ENCODE results near the gene TRMT44. TPM values are rescaled to one million over a fixed set of nuclear protein-coding genes. Genes with fewer than 3 reads are reported as not detected.

TRMT44 gene
- total and polyA plus RNA-seq, 2 donors (not counting 1 experiment from before 2014, with no cell fraction given), result 13.3 to 37.4 TPM

DNA sequence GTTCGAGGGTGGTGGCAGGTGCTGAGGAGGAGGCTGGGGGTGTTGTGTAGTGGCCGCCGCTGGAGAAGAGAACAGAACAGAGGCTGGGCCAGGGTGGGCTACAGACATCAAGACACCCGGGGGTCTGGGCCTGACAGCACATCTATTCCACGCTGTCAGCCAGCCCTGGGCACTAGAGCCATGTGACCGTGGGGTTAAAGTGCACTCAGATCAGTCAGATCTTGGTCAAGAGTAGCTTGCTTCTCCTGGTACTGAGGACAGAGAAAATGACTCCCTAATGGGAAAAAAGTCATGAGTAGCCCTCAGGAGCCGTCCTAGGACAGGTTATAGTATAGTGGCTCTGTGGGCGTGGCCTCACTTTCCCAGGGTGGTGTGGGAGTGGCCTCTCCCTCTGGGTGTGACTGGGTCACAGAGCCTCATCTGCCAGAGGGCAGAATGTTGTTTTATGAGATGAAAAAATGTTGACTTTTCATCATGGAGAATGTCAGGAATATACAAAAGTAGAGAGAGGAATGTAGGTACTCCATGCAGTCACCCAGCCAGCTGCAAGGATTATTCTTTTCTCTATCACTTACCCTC is 19.4 kb downstream of the TRMT44 start:
- intact Hi-C loops (cut with micrococcal nuclease), result no loop called here
- Mint-ChIP-seq H3K4me3 (no peak overlapping the region), H3K9me3 (ENCODE audit: insufficient read depth) (no peaks in the 10 kb centered on the region), H3K27me3 (no peaks in the 10 kb centered on the region), H3K27ac (no peak overlapping the region), H3K4me1 (no peaks in the 10 kb centered on the region)
- DNase-seq, result no peak
- H3K4me3 ChIP-seq (ENCODE audit: control extremely low read depth in 1 of 5, extremely low read depth in 1 of 5, insufficient read depth in 1 of 5, low read depth in 2 of 5, low read length in 4 of 5), result no peak overlapping the region
- H3K27me3 ChIP-seq (replicated peaks in 1 of 4; ENCODE audit: control extremely low read depth in 1 of 4, control insufficient read depth in 3 of 4, insufficient read depth in 4 of 4, low read length in 3 of 4), result no peaks in the 10 kb centered on the region
- H3K9ac ChIP-seq (ENCODE audit: low read length), result no peak overlapping the region
- no peak overlapping the region for H3K27ac ChIP-seq (ENCODE audit: low read length in 2 of 2)
- WGBS (ENCODE audit: insufficient coverage), result over 99% methylated on average over 8 of the region's 8 CpGs
- no peaks in the 10 kb centered on the region for H3K79me2 ChIP-seq (ENCODE audit: control insufficient read depth, insufficient read depth, low read length)
- CTCF ChIA-PET, result interaction anchor here (1.8 kb wide), 1 partner anchor 9 kb away, joined by 9 read pairs; no protein-coding TSS in a partner anchor
- H3K36me3 ChIP-seq (replicated peaks in 1 of 2; ENCODE audit: control extremely low read depth in 1 of 2, control insufficient read depth in 1 of 2, extremely low read depth in 1 of 2, insufficient read depth in 2 of 2, low read length in 1 of 2), result peaks cover 2 to 61% of the 10 kb centered on the region in 2 experiments
- H3K4me2 ChIP-seq (replicated peaks; ENCODE audit: low read depth, low read length, poor library complexity, severe bottlenecking), result no peak overlapping the region
- H3K9me3 ChIP-seq (ENCODE audit: control extremely low read depth in 1 of 3, control insufficient read depth in 2 of 3, insufficient read depth in 1 of 3, low read length in 2 of 3), result no peaks in the 10 kb centered on the region
- POLR2A ChIA-PET, result no interaction called here
- no peak for ATAC-seq (ENCODE audit: low read depth)
- no peak overlapping the region for H2AFZ ChIP-seq (ENCODE audit: insufficient read depth, low read depth, low read length, poor library complexity, severe bottlenecking)
- H4K20me1 ChIP-seq (ENCODE audit: control insufficient read depth, insufficient read depth, low read length, poor library complexity, severe bottlenecking), result no peaks in the 10 kb centered on the region
- TF ChIP-seq CTCF (IDR thresholded peaks at IDR 0.05), result no peak
- TF ChIP-seq EZH2 (IDR thresholded peaks at IDR 0.05; ENCODE audit: borderline replicate concordance, insufficient read depth, low read depth, low read length, poor library complexity, severe bottlenecking), result no peak
- H3K4me1 ChIP-seq (ENCODE audit: control insufficient read depth in 2 of 2, insufficient read depth in 2 of 2, low read length in 2 of 2), result no peaks in the 10 kb centered on the region

- Histone ChIP-seq H3K4me3 (ENCODE audit: control extremely low read depth in 1 of 5, extremely low read depth in 1 of 5, insufficient read depth in 1 of 5, low read depth in 2 of 5, low read length in 4 of 5) (no peak overlapping the region), H3K9me3 (ENCODE audit: control extremely low read depth in 1 of 3, control insufficient read depth in 2 of 3, insufficient read depth in 1 of 3, low read length in 2 of 3) (no peaks in the 10 kb centered on the region), H3K27me3 (replicated peaks in 1 of 4; ENCODE audit: control extremely low read depth in 1 of 4, control insufficient read depth in 3 of 4, insufficient read depth in 4 of 4, low read length in 3 of 4) (no peaks in the 10 kb centered on the region), H3K27ac (ENCODE audit: low read length in 2 of 2) (no peak overlapping the region), H3K36me3 (replicated peaks in 1 of 2; ENCODE audit: control extremely low read depth in 1 of 2, control insufficient read depth in 1 of 2, extremely low read depth in 1 of 2, insufficient read depth in 2 of 2, low read length in 1 of 2) (peaks cover 3 to 61% of the 10 kb centered on the region in 2 experiments), H3K4me1 (ENCODE audit: control insufficient read depth in 2 of 2, insufficient read depth in 2 of 2, low read length in 2 of 2) (no peaks in the 10 kb centered on the region), H4K20me1 (ENCODE audit: control insufficient read depth, insufficient read depth, low read length, poor library complexity, severe bottlenecking) (no peaks in the 10 kb centered on the region), H3K4me2 (replicated peaks; ENCODE audit: low read depth, low read length, poor library complexity, severe bottlenecking) (no peak overlapping the region), H3K79me2 (ENCODE audit: control insufficient read depth, insufficient read depth, low read length) (no peaks in the 10 kb centered on the region), H2AFZ (ENCODE audit: insufficient read depth, low read depth, low read length, poor library complexity, severe bottlenecking) (no peak overlapping the region), H3K9ac (ENCODE audit: low read length) (no peak overlapping the region)
- H3K4me1 Mint-ChIP-seq, result no peaks in the 10 kb centered on the region
- POLR2A ChIA-PET, result no interaction called here
- no peak for ATAC-seq (ENCODE audit: low read depth)
- CTCF ChIA-PET, result no interaction called here
- 100% methylated on average over 2 of the region's 6 CpGs for WGBS (ENCODE audit: insufficient coverage)
- TF ChIP-seq EZH2 (IDR thresholded peaks at IDR 0.05; ENCODE audit: borderline replicate concordance, insufficient read depth, low read depth, low read length, poor library complexity, severe bottlenecking) (no peak), CTCF (IDR thresholded peaks at IDR 0.05) (no peak)
- intact Hi-C loops (cut with micrococcal nuclease), result no loop called here
- no peaks in the 10 kb centered on the region for H3K27me3 Mint-ChIP-seq
- no peaks in the 10 kb centered on the region for H3K9me3 Mint-ChIP-seq (ENCODE audit: insufficient read depth)
- DNase-seq, result no peak
- no peak overlapping the region for H3K27ac Mint-ChIP-seq
- no peak overlapping the region for H3K4me3 Mint-ChIP-seq
These were observed 20.5 kb downstream of the TRMT44 start for GRCh38 chr4:8461086-8461485.
